ENCODE data around the gene ATP9A. TPM values are rescaled to one million over a fixed set of nuclear protein-coding genes. Genes with fewer than 3 reads are reported as not detected.

Gene ATP9A
- total RNA-seq, 5 donors from 2014 or later (not counting 1 experiment from before 2014, with no cell fraction given), result 0.44 to 0.85 (median 0.72) TPM

DNA sequence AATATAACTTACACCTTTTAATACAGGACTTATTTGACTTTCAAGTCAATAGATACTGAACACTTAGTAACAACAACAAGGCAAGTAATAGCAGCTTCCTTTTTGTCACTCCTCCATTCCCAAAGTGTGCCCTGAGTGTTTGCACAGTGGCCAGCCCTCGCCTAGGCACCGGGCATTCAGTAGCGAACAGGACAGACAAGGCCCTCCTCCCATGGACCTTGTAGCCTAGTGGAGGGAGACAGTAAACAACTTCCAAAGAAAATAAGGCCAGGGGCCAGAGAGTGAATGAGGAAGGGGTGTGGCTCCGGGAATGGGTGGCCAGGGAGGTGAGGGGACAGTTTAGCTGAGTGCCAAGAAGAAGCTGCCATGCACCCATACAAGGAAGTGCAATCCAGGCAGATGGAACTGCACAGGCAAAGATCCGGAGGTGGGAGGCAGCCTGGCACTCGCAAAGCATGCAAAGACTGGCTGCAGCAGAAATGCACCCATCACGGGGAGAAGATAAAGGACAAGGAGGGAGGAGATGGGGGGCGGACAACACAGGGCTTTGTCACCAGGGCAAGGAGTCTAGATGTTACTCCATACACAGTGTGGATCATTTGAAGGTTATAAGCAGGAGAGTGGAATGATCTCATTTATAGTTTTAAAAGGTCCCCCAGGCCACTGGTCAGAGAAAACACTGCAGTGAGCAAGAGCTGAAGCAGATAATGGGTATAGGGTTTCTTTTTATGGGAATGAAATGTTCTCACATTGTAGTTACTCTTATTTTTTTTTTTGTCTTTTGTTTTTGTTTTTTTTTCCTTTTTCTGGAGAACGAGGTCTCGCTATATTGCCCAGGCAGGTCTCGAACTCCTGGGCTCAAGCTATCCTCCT lies 32.2 kb downstream of the ATP9A start:
- ChIA-PET CTCF (no interaction called here), POLR2A (no interaction called here)
- ATAC-seq (replicated peaks in 1 of 4) (no peak), DNase-seq (no peak)
- peaks cover 0 to 4% of the 10 kb centered on the region in 2 donors for H3K27me3 Mint-ChIP-seq
- H3K27ac ChIP-seq (ENCODE audit: low read length), result no peak overlapping the region
- no peaks in the 10 kb centered on the region for H3K4me1 Mint-ChIP-seq
- H3K36me3 Mint-ChIP-seq, result no peaks in the 10 kb centered on the region
- no peak overlapping the region for H3K4me3 Mint-ChIP-seq
- H3K9me3 Mint-ChIP-seq, result no peaks in the 10 kb centered on the region
- H3K36me3 ChIP-seq (ENCODE audit: control insufficient read depth in 2 of 2, extremely low read depth in 1 of 2, insufficient read depth in 1 of 2, low read length in 1 of 2), result no peaks in the 10 kb centered on the region
- 80% methylated on average over 5 of the region's 11 CpGs for whole genome bisulfite sequencing (ENCODE audit: insufficient coverage)
- H3K27me3 ChIP-seq (replicated peaks in 1 of 2; ENCODE audit: control insufficient read depth in 2 of 2, extremely low read depth in 1 of 2, insufficient read depth in 2 of 2, low read length in 1 of 2), result peaks cover 0 to 6% of the 10 kb centered on the region in 2 experiments
- no peak overlapping the region for H3K27ac Mint-ChIP-seq
- no peaks in the 10 kb centered on the region for H3K4me1 ChIP-seq (ENCODE audit: control insufficient read depth in 1 of 2, extremely low read depth in 1 of 2, insufficient read depth in 2 of 2, low read length in 2 of 2)
- no peaks in the 10 kb centered on the region for H3K9me3 ChIP-seq
- no peak overlapping the region for H3K4me3 ChIP-seq (ENCODE audit: control insufficient read depth in 1 of 2, extremely low read depth in 1 of 2, low read length in 1 of 2)

DNA sequence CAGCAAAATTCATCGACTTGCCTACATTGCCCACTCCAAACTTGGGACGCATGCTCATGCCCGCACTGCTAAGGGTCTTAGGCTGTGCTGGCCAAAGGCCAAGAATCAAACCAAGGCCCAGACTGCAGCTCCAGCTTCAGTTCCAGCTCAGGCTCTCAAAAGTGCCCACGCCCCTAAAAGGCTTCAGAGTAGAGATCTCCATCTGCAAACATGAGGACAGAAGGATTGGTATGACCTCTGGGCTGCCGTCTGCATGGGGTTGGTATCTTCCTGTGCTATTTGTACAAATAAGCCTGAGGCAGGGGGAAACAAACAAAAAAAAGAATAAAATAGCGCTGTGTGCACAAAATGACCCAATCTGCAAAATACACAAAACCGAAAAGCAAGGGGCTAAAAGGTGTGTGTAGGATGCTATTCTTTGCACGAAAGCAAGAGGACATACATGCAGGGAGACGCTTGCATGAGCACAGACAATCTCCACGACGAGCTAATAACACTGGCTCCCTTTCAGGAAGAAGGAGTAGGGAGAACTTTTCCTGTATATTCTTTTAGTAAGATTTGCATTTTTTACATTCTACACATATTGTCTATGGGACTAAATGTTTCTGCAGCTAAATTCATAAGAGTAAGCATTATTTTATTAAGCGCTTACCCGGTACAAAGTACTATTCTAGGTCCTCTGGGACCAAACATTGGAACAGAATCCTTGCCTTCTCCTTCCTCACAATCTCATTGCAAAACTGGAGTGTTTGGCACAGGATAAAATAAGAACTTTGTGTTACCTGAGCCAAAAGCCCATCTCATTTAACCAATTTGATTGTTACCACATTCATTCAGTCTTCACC lies 33.1 kb downstream of the ATP9A start:
- ATAC-seq (replicated peaks in 1 of 4), result no peak
- no peak for DNase-seq
- H3K4me1 Mint-ChIP-seq, result no peaks in the 10 kb centered on the region
- Histone ChIP-seq H3K27me3 (replicated peaks in 1 of 2; ENCODE audit: control insufficient read depth in 2 of 2, extremely low read depth in 1 of 2, insufficient read depth in 2 of 2, low read length in 1 of 2) (peaks cover 0 to 11% of the 10 kb centered on the region in 2 experiments), H3K27ac (ENCODE audit: low read length) (no peak overlapping the region), H3K9me3 (no peaks in the 10 kb centered on the region), H3K36me3 (ENCODE audit: control insufficient read depth in 2 of 2, extremely low read depth in 1 of 2, insufficient read depth in 1 of 2, low read length in 1 of 2) (no peaks in the 10 kb centered on the region), H3K4me3 (ENCODE audit: control insufficient read depth in 1 of 2, extremely low read depth in 1 of 2, low read length in 1 of 2) (no peak overlapping the region), H3K4me1 (ENCODE audit: control insufficient read depth in 1 of 2, extremely low read depth in 1 of 2, insufficient read depth in 2 of 2, low read length in 2 of 2) (no peaks in the 10 kb centered on the region)
- no peaks in the 10 kb centered on the region for H3K36me3 Mint-ChIP-seq
- H3K27ac Mint-ChIP-seq, result no peak overlapping the region
- CTCF ChIA-PET, result no interaction called here
- H3K4me3 Mint-ChIP-seq, result no peak overlapping the region
- 87% methylated on average over 5 of the region's 13 CpGs for WGBS (ENCODE audit: insufficient coverage)
- H3K9me3 Mint-ChIP-seq, result no peaks in the 10 kb centered on the region
- peaks cover 0 to 4% of the 10 kb centered on the region in 2 donors for H3K27me3 Mint-ChIP-seq
- POLR2A ChIA-PET, result no interaction called here

DNA sequence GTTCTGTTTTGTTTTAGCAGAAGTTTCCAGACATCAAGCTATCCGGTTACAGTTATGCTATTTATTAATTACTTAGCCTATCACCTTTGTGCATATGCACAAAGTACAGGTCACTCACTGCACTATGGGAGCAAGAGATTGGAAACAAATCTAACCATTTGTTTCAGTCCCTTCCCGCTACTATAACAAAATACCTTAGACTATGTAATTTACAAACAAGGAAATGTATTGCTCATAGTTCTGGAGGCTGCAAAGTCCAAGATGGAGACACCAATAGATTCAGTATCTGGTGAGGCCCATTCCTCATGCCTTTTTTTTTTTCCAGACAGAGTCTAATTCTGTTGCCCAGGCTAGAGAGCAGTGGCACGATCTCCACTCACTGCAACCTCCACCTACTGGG lies 35.1 kb downstream of the ATP9A start:
- Histone ChIP-seq H3K4me1 (ENCODE audit: control insufficient read depth in 1 of 2, extremely low read depth in 1 of 2, insufficient read depth in 2 of 2, low read length in 2 of 2) (no peaks in the 10 kb centered on the region), H3K9me3 (no peaks in the 10 kb centered on the region), H3K27me3 (replicated peaks in 1 of 2; ENCODE audit: control insufficient read depth in 2 of 2, extremely low read depth in 1 of 2, insufficient read depth in 2 of 2, low read length in 1 of 2) (peaks cover 0 to 13% of the 10 kb centered on the region in 2 experiments), H3K4me3 (ENCODE audit: control insufficient read depth in 1 of 2, extremely low read depth in 1 of 2, low read length in 1 of 2) (no peak overlapping the region), H3K36me3 (ENCODE audit: control insufficient read depth in 2 of 2, extremely low read depth in 1 of 2, insufficient read depth in 1 of 2, low read length in 1 of 2) (no peaks in the 10 kb centered on the region), H3K27ac (ENCODE audit: low read length) (no peak overlapping the region)
- no peaks in the 10 kb centered on the region for H3K4me1 Mint-ChIP-seq
- no CpG with 5 or more reads among the region's 3 CpGs for WGBS (ENCODE audit: insufficient coverage)
- no peaks in the 10 kb centered on the region for H3K9me3 Mint-ChIP-seq
- no peak overlapping the region for H3K4me3 Mint-ChIP-seq
- no peak for ATAC-seq (replicated peaks in 1 of 4)
- ChIA-PET CTCF (no interaction called here), POLR2A (no interaction called here)
- H3K36me3 Mint-ChIP-seq, result no peaks in the 10 kb centered on the region
- no peak overlapping the region for H3K27ac Mint-ChIP-seq
- no peak for DNase-seq
- peaks cover 0 to 4% of the 10 kb centered on the region in 2 donors for H3K27me3 Mint-ChIP-seq

DNA sequence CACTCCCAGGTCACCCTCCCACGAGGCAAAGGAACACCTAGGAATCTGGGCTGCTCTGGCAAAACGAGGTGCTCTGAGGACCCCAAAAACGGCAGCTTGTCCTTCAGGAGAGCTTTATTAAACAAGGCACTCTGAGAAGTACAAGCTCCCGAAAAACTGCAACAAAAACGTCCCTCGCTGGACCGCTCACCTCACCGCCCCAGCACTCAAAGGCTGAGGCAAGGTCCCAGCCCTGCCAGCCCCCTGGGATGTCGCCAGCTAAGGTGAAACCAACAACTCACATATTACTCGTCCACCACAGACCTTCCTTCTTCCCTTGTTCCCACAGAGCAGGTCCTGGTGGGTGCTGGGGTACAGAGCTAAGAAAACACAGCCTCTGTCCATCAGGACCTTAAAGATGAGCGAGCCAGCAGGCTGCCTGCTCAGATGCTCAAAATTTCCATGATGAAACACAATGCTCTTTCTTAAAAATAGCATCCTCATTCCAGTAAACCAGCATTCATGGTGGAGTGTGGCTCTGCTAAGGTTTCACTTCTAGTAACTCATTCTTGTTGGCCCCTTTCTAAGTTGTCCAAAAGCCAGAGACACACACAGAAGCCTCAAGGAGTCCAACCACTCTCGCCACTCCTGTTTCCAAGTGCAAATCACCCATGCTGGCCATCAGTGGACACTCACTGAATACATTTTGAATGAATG lies 35.9 kb downstream of the ATP9A start:
- no peaks in the 10 kb centered on the region for H3K9me3 Mint-ChIP-seq
- H3K36me3 Mint-ChIP-seq, result no peaks in the 10 kb centered on the region
- H3K36me3 ChIP-seq (ENCODE audit: control insufficient read depth in 2 of 2, extremely low read depth in 1 of 2, insufficient read depth in 1 of 2, low read length in 1 of 2), result no peaks in the 10 kb centered on the region
- ChIA-PET POLR2A (no interaction called here), CTCF (interaction anchor here (0.6 to 1.0 kb wide), 2 partner anchors 30 to 176 kb away, joined by 6 to 11 read pairs; no protein-coding TSS in a partner anchor)
- DNase-seq (no peak), ATAC-seq (replicated peaks in 1 of 4) (no peak)
- no peak overlapping the region for H3K27ac ChIP-seq (ENCODE audit: low read length)
- H3K27ac Mint-ChIP-seq, result no peak overlapping the region
- no peaks in the 10 kb centered on the region for H3K4me1 Mint-ChIP-seq
- no peaks in the 10 kb centered on the region for H3K4me1 ChIP-seq (ENCODE audit: control insufficient read depth in 1 of 2, extremely low read depth in 1 of 2, insufficient read depth in 2 of 2, low read length in 2 of 2)
- peaks cover 0 to 13% of the 10 kb centered on the region in 2 experiments for H3K27me3 ChIP-seq (replicated peaks in 1 of 2; ENCODE audit: control insufficient read depth in 2 of 2, extremely low read depth in 1 of 2, insufficient read depth in 2 of 2, low read length in 1 of 2)
- peaks cover 0 to 4% of the 10 kb centered on the region in 2 donors for H3K27me3 Mint-ChIP-seq
- H3K4me3 ChIP-seq (ENCODE audit: control insufficient read depth in 1 of 2, extremely low read depth in 1 of 2, low read length in 1 of 2), result no peak overlapping the region
- H3K4me3 Mint-ChIP-seq, result no peak overlapping the region
- no peaks in the 10 kb centered on the region for H3K9me3 ChIP-seq
- WGBS (ENCODE audit: insufficient coverage), result 68% methylated on average over 8 of the region's 12 CpGs

DNA sequence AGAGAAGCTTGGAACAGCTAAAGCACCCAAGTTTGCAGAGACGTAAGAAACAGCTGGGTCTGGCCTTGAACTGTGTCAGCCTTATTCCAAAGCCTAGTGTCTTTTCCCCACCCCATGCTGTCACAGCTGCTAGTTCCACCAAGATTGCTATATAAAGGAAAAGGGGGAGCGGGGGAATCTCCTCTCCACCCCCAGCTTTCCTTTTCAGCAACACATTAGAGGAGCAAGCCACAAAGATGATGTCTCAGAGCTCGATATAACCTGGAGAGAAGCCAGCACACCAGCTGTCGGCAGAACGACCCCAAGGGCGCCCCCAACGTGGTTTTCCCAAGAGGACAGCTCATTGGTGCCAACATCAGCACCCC lies 36.5 kb downstream of the ATP9A start:
- ChIA-PET POLR2A (no interaction called here), CTCF (interaction anchor here (0.5 to 1.0 kb wide), 3 partner anchors 29 to 177 kb away, joined by 3 to 11 read pairs (median 6); no protein-coding TSS in a partner anchor)
- ATAC-seq (replicated peaks in 1 of 4), result no peak
- Histone ChIP-seq H3K4me1 (ENCODE audit: control insufficient read depth in 1 of 2, extremely low read depth in 1 of 2, insufficient read depth in 2 of 2, low read length in 2 of 2) (no peaks in the 10 kb centered on the region), H3K36me3 (ENCODE audit: control insufficient read depth in 2 of 2, extremely low read depth in 1 of 2, insufficient read depth in 1 of 2, low read length in 1 of 2) (no peaks in the 10 kb centered on the region), H3K4me3 (ENCODE audit: control insufficient read depth in 1 of 2, extremely low read depth in 1 of 2, low read length in 1 of 2) (no peak overlapping the region), H3K9me3 (no peaks in the 10 kb centered on the region), H3K27me3 (replicated peaks in 1 of 2; ENCODE audit: control insufficient read depth in 2 of 2, extremely low read depth in 1 of 2, insufficient read depth in 2 of 2, low read length in 1 of 2) (peaks cover 0 to 13% of the 10 kb centered on the region in 2 experiments), H3K27ac (ENCODE audit: low read length) (no peak overlapping the region)
- Mint-ChIP-seq H3K36me3 (no peaks in the 10 kb centered on the region), H3K9me3 (no peaks in the 10 kb centered on the region), H3K4me1 (no peaks in the 10 kb centered on the region), H3K27me3 (peaks cover 0 to 4% of the 10 kb centered on the region in 2 donors), H3K4me3 (no peak overlapping the region), H3K27ac (no peak overlapping the region)
- 4% methylated on average over 5 of the region's 7 CpGs for WGBS (ENCODE audit: insufficient coverage)
- DNase-seq, result no peak

DNA sequence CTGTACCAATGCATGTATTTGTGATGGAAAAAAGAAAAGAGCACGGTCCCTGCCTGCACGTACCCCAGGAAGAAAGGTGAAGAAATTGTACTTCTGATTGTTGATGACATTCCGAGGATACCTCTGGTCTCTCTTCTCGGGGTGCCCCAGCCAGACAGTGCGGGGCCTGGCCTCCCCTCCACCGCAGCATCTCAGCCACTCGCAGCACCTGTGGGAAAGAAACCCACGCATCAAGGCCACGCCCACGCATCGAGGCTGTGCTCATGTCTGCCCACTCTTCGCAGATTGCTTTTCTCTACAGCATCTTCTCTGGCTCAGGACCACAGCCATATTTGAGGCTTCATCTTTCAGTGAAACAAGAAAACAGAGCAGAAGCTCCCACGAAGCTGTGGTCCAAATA lies 38.4 kb downstream of the ATP9A start:
- Histone ChIP-seq H3K36me3 (ENCODE audit: control insufficient read depth in 2 of 2, extremely low read depth in 1 of 2, insufficient read depth in 1 of 2, low read length in 1 of 2) (no peaks in the 10 kb centered on the region), H3K27ac (ENCODE audit: low read length) (no peak overlapping the region), H3K27me3 (replicated peaks in 1 of 2; ENCODE audit: control insufficient read depth in 2 of 2, extremely low read depth in 1 of 2, insufficient read depth in 2 of 2, low read length in 1 of 2) (peaks cover 0 to 13% of the 10 kb centered on the region in 2 experiments), H3K4me1 (ENCODE audit: control insufficient read depth in 1 of 2, extremely low read depth in 1 of 2, insufficient read depth in 2 of 2, low read length in 2 of 2) (no peaks in the 10 kb centered on the region), H3K4me3 (ENCODE audit: control insufficient read depth in 1 of 2, extremely low read depth in 1 of 2, low read length in 1 of 2) (no peak overlapping the region), H3K9me3 (no peaks in the 10 kb centered on the region)
- Mint-ChIP-seq H3K4me3 (no peak overlapping the region), H3K36me3 (no peaks in the 10 kb centered on the region), H3K27me3 (peaks cover 0 to 4% of the 10 kb centered on the region in 2 donors), H3K9me3 (no peaks in the 10 kb centered on the region), H3K27ac (no peak overlapping the region), H3K4me1 (no peaks in the 10 kb centered on the region)
- DNase-seq, result no peak
- WGBS (ENCODE audit: insufficient coverage), result 69% methylated on average over 13 of the region's 13 CpGs
- ATAC-seq (replicated peaks in 1 of 4), result no peak
- CTCF ChIA-PET, result no interaction called here
- POLR2A ChIA-PET, result no interaction called here
